HG02588 (cell line): ENCODE data around the gene MBD6.
"Not testable (repeated sequence)": the region's sequence is repeated elsewhere in the genome, so short reads cannot be mapped to it uniquely, and the experiment has no call there.

Experiments
- ATAC-seq: cut with Tn5 transposase; IDR thresholded peaks from one replicate; pipeline ENCODE4 v1.9.1; 2021; ENCODE audit warnings: mild to moderate bottlenecking, moderate library complexity; ENCODE audit not compliant: unreplicated experiment

The MBD6 gene

DNA sequence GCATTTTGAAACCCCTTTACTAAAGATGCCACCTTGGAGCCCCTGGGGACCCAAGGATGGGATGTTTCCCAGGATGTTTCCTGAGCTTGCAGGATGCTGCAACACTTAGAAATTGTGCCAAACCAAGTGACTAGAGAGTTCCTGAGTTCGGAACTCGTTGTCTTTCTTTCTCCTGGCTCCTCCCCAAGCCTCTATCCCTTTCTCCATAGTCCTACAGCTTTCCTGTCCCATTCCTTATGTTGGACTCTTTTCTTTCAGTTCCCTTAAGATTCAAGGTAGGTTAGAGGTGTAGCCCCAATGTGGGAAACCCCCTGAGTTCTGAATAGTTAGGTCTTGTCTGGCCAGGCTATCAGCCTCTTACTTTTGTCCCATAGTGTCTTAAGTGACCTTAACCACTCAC is 25.9 kb downstream of the MBD6 start:
- ATAC-seq = no peak

- no peak for ATAC-seq
Observed at GRCh38 chr12:57549203-57549908, 26.7 kb downstream of the MBD6 start.

- no peak for ATAC-seq
Observed at GRCh38 chr12:57549909-57550640, 27.5 kb downstream of the MBD6 start, which contains the start of gene KIF5A. Gene KIF5A (plus strand): TSS chr12:57550044. CDS start chr12:57550272, 228 bp downstream.

GRCh38 chr12:57550641-57551549 is 28.3 kb downstream of the MBD6 start:
- ATAC-seq = no peak

GRCh38 chr12:57551637-57552305 is 29.1 kb downstream of the MBD6 start:
- no peak for ATAC-seq

DNA sequence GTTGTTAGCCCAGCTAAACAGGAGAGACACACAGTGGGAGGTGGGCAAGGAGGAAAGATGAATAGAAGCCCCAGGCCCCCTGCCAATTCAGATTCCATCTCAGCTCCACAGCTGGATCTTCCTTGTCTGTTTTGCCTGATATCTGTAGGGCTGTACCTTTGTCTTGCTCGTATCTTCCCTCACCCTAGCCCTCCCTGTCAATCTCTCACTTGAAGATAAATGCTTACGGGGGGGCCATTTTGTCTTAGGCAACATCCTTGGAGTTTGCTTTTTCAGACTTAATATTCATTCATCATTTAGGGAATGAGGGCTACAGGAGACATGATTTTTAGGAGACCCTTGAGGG is 29.7 kb downstream of the MBD6 start:
- no peak for ATAC-seq

GRCh38 chr12:57552835-57553313 is 30.2 kb downstream of the MBD6 start:
- no peak for ATAC-seq

- no peak for ATAC-seq
Observed at GRCh38 chr12:57553343-57554202, 30.9 kb downstream of the MBD6 start.

- no peak for ATAC-seq
Observed at GRCh38 chr12:57554453-57554852, 31.8 kb downstream of the MBD6 start.

GRCh38 chr12:57554897-57555296 is 32.3 kb downstream of the MBD6 start:
- no peak for ATAC-seq

- no peak for ATAC-seq
Observed at GRCh38 chr12:57558864-57559263, 36.2 kb downstream of the MBD6 start.

DNA sequence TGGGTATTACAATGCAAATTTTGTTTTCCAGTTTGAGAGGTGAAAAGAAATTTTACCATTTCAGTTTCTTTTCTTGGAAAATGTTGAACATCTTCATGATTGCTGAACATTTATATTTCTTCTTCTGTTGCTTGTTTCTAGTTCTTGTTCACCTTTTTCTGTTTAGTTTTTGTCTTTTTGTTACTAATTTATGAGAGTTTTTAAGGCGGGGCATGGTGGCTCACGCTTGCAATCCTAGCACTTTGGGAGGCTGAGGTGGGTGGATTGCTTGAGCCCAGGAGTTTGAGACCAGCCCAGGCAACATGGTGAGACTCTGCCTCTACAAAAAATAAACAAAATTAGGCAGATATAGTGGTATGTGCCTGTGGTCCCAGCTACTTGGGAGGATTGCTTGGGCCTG is 37.9 kb downstream of the MBD6 start:
- ATAC-seq = no peak

- not testable (repeated sequence) for ATAC-seq
Observed at GRCh38 chr12:57561117-57561516, 38.5 kb downstream of the MBD6 start.

DNA sequence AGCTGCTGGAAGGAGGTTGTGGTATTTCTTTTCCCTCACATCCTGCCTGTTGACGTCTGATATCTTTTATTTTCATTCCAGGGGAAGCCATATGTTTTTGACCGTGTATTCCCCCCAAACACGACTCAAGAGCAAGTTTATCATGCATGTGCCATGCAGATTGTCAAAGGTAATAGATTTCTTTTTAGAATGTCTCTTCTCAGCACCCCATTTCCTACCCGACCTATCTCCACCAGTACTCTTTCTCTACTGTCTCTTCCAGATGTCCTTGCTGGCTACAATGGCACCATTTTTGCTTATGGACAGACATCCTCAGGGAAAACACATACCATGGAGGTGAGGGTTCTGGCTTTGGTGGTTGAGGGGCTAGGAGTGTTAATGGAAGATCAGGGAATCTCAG is 40.7 kb downstream of the MBD6 start:
- no peak for ATAC-seq

- ATAC-seq = no peak
Observed at GRCh38 chr12:57564178-57564740, 41.6 kb downstream of the MBD6 start.

DNA sequence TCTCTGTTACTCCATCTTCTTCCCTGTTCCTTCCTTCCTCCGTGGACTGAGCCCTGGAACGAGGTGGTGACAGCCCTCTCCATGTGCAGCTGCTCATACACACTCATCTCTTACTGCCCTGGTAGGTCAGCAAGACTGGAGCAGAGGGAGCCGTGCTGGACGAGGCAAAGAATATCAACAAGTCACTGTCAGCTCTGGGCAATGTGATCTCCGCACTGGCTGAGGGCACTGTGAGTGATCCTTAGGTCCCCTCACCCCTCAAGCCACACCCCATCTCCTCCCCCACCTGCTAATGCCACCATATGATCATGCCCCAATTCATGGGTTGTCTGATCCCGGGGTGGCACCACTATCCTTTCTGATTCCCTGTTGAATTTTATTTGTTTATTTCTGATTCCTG is 46.2 kb downstream of the MBD6 start:
- ATAC-seq = no peak

- no peak for ATAC-seq
Observed at GRCh38 chr12:57569858-57570257, 47.2 kb downstream of the MBD6 start.

GRCh38 chr12:57570438-57570837 is 47.8 kb downstream of the MBD6 start:
- ATAC-seq = not testable (repeated sequence)

DNA sequence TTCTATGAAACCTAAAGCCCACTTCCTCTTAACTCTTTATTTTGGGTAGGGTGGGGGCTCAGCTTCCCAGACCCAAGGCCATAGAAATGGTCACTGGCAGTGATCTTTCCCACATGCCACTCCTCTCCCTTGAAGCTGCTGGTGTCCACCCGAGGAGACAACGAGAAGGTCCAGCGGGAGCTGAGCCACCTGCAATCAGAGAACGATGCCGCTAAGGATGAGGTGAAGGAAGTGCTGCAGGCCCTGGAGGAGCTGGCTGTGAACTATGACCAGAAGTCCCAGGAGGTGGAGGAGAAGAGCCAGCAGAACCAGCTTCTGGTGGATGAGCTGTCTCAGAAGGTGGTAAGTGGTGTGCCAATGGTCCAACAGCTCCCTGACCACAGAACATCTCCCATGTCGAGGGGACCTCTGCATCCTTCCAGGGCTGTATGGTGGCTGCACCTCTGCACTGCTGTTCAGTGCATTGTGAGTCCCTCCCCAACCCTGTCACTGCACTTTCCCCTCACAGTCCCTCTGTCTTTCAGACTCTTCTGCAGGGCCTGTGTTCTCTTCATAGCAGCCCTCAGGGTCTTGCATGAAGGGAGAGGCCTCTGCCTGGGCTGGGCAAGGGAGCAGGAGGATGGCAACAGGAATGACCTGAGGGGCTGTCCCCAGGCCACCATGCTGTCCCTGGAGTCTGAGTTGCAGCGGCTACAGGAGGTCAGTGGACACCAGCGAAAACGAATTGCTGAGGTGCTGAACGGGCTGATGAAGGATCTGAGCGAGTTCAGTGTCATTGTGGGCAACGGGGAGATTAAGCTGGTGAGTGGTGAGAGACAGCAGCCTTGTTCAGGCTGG is 49.5 kb downstream of the MBD6 start:
- no peak for ATAC-seq
